PC-9 (cell line): ENCODE measurements around the gene IQCN. TPM values are rescaled to one million over a fixed set of nuclear protein-coding genes. Genes with fewer than 3 reads are reported as not detected.

Experiments used
- BruUV-seq: library from RNA; stranded (reverse); fragments of 400-500 nt; replicated peaks from 2 replicates; lab custom pipeline; 2021; lab: Mats Ljungman, UMichigan
- CTCF ChIA-PET: fragments of 300-600 bp; sonication (Branson Sonifier 250); formaldehyde crosslinking; loops from one replicate; lab custom pipeline; 2022; ENCODE audit warnings: antibody characterized with exemption; lab: Charles Lee
- POLR2A ChIA-PET: fragments of 300-600 bp; sonication (Branson Sonifier 250); formaldehyde crosslinking; loops from one replicate; lab custom pipeline; 2022; ENCODE audit warnings: antibody characterized with exemption; ENCODE audit not compliant: unreplicated experiment; lab: Charles Lee
- DNase-seq, 2 experiments: peaks; one replicate each; pipeline versions ENCODE4 v3.0.0 to v3.0.0-alpha.2; 2015 to 2022; ENCODE audit warnings: mixed read lengths in 1 of 2
- H2AFZ ChIP-seq: fragments of 200-600 bp; sonication (generic); 2 replicates; pipeline ENCODE4 v1.8.1; 2017; ENCODE audit warnings: antibody characterized with exemption
- H3F3A ChIP-seq: fragments of 200-600 bp; sonication (generic); 2 replicates; pipeline ENCODE4 v1.8.1; 2017; ENCODE audit warnings: antibody characterized with exemption, mild to moderate bottlenecking, low read depth; ENCODE audit not compliant: insufficient read depth
- H3K27ac ChIP-seq: fragments of 200-600 bp; sonication (generic); 2 replicates; pipeline ENCODE4 v1.6.1; 2016; ENCODE audit warnings: mixed run types
- H3K27me3 ChIP-seq: fragments of 200-600 bp; sonication (generic); 2 replicates; pipeline ENCODE4 v1.6.1; 2016; ENCODE audit warnings: low read depth, mixed run types; ENCODE audit not compliant: insufficient read depth
- H3K36me3 ChIP-seq: fragments of 200-600 bp; sonication (generic); 2 replicates; pipeline ENCODE4 v1.6.1; 2016; ENCODE audit warnings: low read depth, mixed run types
- H3K4me1 ChIP-seq: fragments of 200-600 bp; sonication (generic); replicated peaks from 2 replicates; pipeline ENCODE4 v1.6.1; 2016; ENCODE audit warnings: mixed run types; ENCODE audit not compliant: insufficient read depth
- H3K4me2 ChIP-seq: fragments of 200-600 bp; sonication (generic); 2 replicates; pipeline ENCODE4 v1.6.1; 2017; ENCODE audit warnings: mixed run types
- H3K4me3 ChIP-seq: fragments of 200-600 bp; sonication (generic); 2 replicates; pipeline ENCODE4 v1.6.1; 2016; ENCODE audit warnings: mixed run types
- H3K79me2 ChIP-seq: fragments of 200-600 bp; sonication (generic); 2 replicates; pipeline ENCODE4 v1.6.1; 2017; ENCODE audit warnings: low read depth, mixed run types
- H3K9me2 ChIP-seq: fragments of 200-600 bp; sonication (generic); 2 replicates; pipeline ENCODE4 v1.8.1; 2017; ENCODE audit warnings: mild to moderate bottlenecking; ENCODE audit not compliant: insufficient read depth
- H3K9me3 ChIP-seq: fragments of 200-600 bp; sonication (generic); 2 replicates; pipeline ENCODE4 v1.8.1; 2016; ENCODE audit warnings: low read depth; ENCODE audit not compliant: insufficient read depth
- H4K20me1 ChIP-seq: fragments of 200-600 bp; sonication (generic); 2 replicates; pipeline ENCODE4 v1.8.1; 2017; ENCODE audit not compliant: insufficient read depth
- EZH2 ChIP-seq: fragments of 200-600 bp; sonication (generic); IDR thresholded peaks from 2 replicates; pipeline ENCODE4 v1.8.0; 2017; ENCODE audit warnings: antibody characterized with exemption, low read depth
- intact Hi-C: fragments of 100-400 bp; cut with micrococcal nuclease; formaldehyde crosslinking; loops from one replicate; pipeline ENCODE4 v1.10.0; 2022; ENCODE audit not compliant: unreplicated experiment
- total RNA-seq: library from RNA; stranded (reverse); gene quantifications from 2 replicates; pipeline ENCODE4 v1.2.3, GENCODE V29; 2021
- TF ChIP-seq, protein P1 (sequence below): fragments of 200-600 bp; sonication (generic); conservative IDR thresholded peaks from 2 replicates; pipeline ENCODE4 v1.6.1; 2017; ENCODE audit warnings: mixed run types, antibody characterized with exemption, mild to moderate bottlenecking, moderate library complexity

IQCN gene
- total RNA-seq, 1 experiment from 2014 or later, result 7.3 TPM

- no peak overlapping the region for H2AFZ ChIP-seq
- H3K9me3 ChIP-seq, result no peaks in the 10 kb centered on the region
- peaks cover 39% of the 10 kb centered on the region for H3K4me1 ChIP-seq
- H3K4me3 ChIP-seq, result no peak overlapping the region
- H3K27ac ChIP-seq, result no peak overlapping the region
- H3K27me3 ChIP-seq, result no peaks in the 10 kb centered on the region
- ChIA-PET POLR2A (no interaction called here), CTCF (interaction anchor here (0.5 to 1.6 kb wide), 9 partner anchors 12 to 453 kb away, joined by 3 to 11 read pairs (median 4); partner anchors contain the start of gene IFI30)
- H3K4me2 ChIP-seq, result no peak overlapping the region
- H3K9me2 ChIP-seq, result no peaks in the 10 kb centered on the region
- no peaks in the 10 kb centered on the region for H3K79me2 ChIP-seq
- no peak for TF ChIP-seq EZH2
- TF ChIP-seq, protein P1, sequence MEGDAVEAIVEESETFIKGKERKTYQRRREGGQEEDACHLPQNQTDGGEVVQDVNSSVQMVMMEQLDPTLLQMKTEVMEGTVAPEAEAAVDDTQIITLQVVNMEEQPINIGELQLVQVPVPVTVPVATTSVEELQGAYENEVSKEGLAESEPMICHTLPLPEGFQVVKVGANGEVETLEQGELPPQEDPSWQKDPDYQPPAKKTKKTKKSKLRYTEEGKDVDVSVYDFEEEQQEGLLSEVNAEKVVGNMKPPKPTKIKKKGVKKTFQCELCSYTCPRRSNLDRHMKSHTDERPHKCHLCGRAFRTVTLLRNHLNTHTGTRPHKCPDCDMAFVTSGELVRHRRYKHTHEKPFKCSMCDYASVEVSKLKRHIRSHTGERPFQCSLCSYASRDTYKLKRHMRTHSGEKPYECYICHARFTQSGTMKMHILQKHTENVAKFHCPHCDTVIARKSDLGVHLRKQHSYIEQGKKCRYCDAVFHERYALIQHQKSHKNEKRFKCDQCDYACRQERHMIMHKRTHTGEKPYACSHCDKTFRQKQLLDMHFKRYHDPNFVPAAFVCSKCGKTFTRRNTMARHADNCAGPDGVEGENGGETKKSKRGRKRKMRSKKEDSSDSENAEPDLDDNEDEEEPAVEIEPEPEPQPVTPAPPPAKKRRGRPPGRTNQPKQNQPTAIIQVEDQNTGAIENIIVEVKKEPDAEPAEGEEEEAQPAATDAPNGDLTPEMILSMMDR, result no peak
- BruUV-seq, result no TSS peak
- peaks cover 43% of the 10 kb centered on the region for H3F3A ChIP-seq
- H4K20me1 ChIP-seq, result no peaks in the 10 kb centered on the region
- no peak for DNase-seq
- no peaks in the 10 kb centered on the region for H3K36me3 ChIP-seq
- intact Hi-C loops, result loop anchor here (1.0 to 10.0 kb wide), 4 partner anchors 44 to 162 kb away; partner anchors contain the start of genes MPV17L2 and SSBP4
These were observed 21.9 kb downstream of the IQCN start for GRCh38 chr19:18252370-18252717.

GRCh38 chr19:18251587-18252369 lies 22.5 kb downstream of the IQCN start:
- TF ChIP-seq EZH2, result no peak
- TF ChIP-seq, protein P1, result peak; percentile 100
- Histone ChIP-seq H3K9me2 (no peaks in the 10 kb centered on the region), H3K4me2 (no peak overlapping the region), H3K36me3 (no peaks in the 10 kb centered on the region), H3K4me3 (no peak overlapping the region), H3K27me3 (no peaks in the 10 kb centered on the region), H3K79me2 (no peaks in the 10 kb centered on the region), H2AFZ (no peak overlapping the region), H3K9me3 (no peaks in the 10 kb centered on the region), H3K27ac (no peak overlapping the region), H3K4me1 (peaks cover 39% of the 10 kb centered on the region), H4K20me1 (no peaks in the 10 kb centered on the region), H3F3A (peaks cover 43% of the 10 kb centered on the region)
- CTCF ChIA-PET, result interaction anchor here (0.6 to 1.3 kb wide), 4 partner anchors 43 to 454 kb away, joined by 3 to 10 read pairs (median 6); no protein-coding TSS in a partner anchor
- BruUV-seq, result no TSS peak
- intact Hi-C loops, result loop anchor here (1.0 to 10.0 kb wide), 5 partner anchors 43 to 244 kb away; partner anchors contain the start of genes MPV17L2 and SSBP4
- DNase-seq, result peak; percentile 64 to 70
- POLR2A ChIA-PET, result interaction anchor here (0.7 kb wide), 1 partner anchor 200 kb away, joined by 3 read pairs; no protein-coding TSS in a partner anchor

DNA sequence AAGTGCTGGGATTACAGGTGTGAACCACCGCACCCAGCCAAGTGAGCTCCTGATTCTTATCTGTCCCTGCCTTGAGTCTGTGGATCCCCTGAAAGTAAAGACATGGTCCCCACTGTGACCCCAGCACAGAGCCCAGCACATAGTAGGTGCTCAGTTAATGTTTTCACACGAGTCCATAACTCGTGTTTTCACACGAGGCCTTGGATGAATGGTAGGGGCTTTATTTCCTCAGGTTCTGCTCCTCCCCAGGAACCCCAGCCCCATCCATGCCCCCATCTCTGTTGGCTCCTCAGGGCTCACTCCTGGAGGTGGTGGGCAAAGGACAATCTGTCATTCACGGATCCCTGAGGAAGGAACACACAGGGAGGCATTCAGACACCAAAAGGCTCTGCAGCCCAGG lies 24.4 kb downstream of the IQCN start:
- H3K9me3 ChIP-seq, result no peaks in the 10 kb centered on the region
- no peaks in the 10 kb centered on the region for H3K79me2 ChIP-seq
- H3K9me2 ChIP-seq, result no peaks in the 10 kb centered on the region
- TF ChIP-seq EZH2, result no peak
- TF ChIP-seq, protein P1, result no peak
- no peak overlapping the region for H2AFZ ChIP-seq
- DNase-seq, result no peak
- BruUV-seq, result no TSS peak
- H3F3A ChIP-seq, result peaks cover 31% of the 10 kb centered on the region
- CTCF ChIA-PET, result no interaction called here
- no peaks in the 10 kb centered on the region for H3K27me3 ChIP-seq
- H3K4me1 ChIP-seq, result peaks cover 30% of the 10 kb centered on the region
- POLR2A ChIA-PET, result no interaction called here
- intact Hi-C loops, result loop anchor here (5.0 to 10.0 kb wide), 2 partner anchors 58 to 165 kb away; partner anchors contain the start of genes MPV17L2 and SSBP4
- H3K4me3 ChIP-seq, result no peak overlapping the region
- no peak overlapping the region for H3K27ac ChIP-seq
- no peaks in the 10 kb centered on the region for H3K36me3 ChIP-seq
- H4K20me1 ChIP-seq, result no peaks in the 10 kb centered on the region
- no peak overlapping the region for H3K4me2 ChIP-seq
